ENCODE data around the gene SSC4D. TPM values are rescaled to one million over a fixed set of nuclear protein-coding genes. Genes with fewer than 3 reads are reported as not detected.

SSC4D gene
- polyA plus RNA-seq, 1 donor from 2014 or later = 2.5 TPM

DNA sequence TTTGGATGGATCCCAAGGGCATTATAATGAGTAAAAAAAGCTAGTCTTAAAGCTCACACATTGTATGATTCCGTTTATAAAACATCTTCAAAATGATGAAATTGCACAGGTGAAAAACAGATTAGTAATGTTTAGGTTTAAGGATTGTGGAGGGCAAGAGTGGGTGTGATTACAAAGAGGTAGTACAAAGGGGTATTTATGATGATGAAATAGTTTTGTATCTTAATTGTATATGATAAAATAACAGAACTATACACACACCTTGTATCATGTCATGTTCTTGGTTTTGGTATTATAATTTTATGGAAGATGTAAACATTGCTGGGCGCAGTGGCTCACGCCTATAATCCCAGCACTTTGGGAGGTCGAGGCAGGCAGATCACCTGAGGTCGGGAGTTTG is 2.8 kb upstream of the SSC4D start:
- Histone ChIP-seq H3K27me3 (ENCODE audit: insufficient read depth, low read depth, low read length) (no peaks in the 10 kb centered on the region), H3K9me3 (ENCODE audit: low read length) (no peaks in the 10 kb centered on the region), H3K79me2 (replicated peaks; ENCODE audit: insufficient read depth, low read length) (no peaks in the 10 kb centered on the region), H3K9me2 (ENCODE audit: insufficient read depth, low read length) (no peaks in the 10 kb centered on the region), H3K4me2 (ENCODE audit: low read length) (no peak overlapping the region), H3K9ac (ENCODE audit: low read length) (no peak overlapping the region), H3K27ac (ENCODE audit: low read length) (no peak overlapping the region), H3K4me3 (ENCODE audit: low read length) (no peak overlapping the region), H4K20me1 (ENCODE audit: insufficient read depth) (no peaks in the 10 kb centered on the region), H2AFZ (ENCODE audit: low read depth, low read length) (no peak overlapping the region), H3F3A (ENCODE audit: insufficient read depth, low read length, poor library complexity, severe bottlenecking) (no peaks in the 10 kb centered on the region), H3K36me3 (ENCODE audit: insufficient read depth, low read length) (no peaks in the 10 kb centered on the region)
- TF ChIP-seq, protein P1, sequence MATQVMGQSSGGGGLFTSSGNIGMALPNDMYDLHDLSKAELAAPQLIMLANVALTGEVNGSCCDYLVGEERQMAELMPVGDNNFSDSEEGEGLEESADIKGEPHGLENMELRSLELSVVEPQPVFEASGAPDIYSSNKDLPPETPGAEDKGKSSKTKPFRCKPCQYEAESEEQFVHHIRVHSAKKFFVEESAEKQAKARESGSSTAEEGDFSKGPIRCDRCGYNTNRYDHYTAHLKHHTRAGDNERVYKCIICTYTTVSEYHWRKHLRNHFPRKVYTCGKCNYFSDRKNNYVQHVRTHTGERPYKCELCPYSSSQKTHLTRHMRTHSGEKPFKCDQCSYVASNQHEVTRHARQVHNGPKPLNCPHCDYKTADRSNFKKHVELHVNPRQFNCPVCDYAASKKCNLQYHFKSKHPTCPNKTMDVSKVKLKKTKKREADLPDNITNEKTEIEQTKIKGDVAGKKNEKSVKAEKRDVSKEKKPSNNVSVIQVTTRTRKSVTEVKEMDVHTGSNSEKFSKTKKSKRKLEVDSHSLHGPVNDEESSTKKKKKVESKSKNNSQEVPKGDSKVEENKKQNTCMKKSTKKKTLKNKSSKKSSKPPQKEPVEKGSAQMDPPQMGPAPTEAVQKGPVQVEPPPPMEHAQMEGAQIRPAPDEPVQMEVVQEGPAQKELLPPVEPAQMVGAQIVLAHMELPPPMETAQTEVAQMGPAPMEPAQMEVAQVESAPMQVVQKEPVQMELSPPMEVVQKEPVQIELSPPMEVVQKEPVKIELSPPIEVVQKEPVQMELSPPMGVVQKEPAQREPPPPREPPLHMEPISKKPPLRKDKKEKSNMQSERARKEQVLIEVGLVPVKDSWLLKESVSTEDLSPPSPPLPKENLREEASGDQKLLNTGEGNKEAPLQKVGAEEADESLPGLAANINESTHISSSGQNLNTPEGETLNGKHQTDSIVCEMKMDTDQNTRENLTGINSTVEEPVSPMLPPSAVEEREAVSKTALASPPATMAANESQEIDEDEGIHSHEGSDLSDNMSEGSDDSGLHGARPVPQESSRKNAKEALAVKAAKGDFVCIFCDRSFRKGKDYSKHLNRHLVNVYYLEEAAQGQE (IDR thresholded peaks at IDR 0.05; ENCODE audit: borderline replicate concordance) = no peak
- TF ChIP-seq TAF1 (IDR thresholded peaks at IDR 0.05; ENCODE audit: low read depth) (no peak), EP300 (conservative IDR thresholded peaks at IDR 0.05; ENCODE audit: poor library complexity, severe bottlenecking) (no peak), RAD21 (conservative IDR thresholded peaks at IDR 0.05) (no peak), EZH2 (IDR thresholded peaks at IDR 0.05; ENCODE audit: borderline replicate concordance, insufficient read depth, low read length, poor library complexity, severe bottlenecking) (no peak), SMC3 (conservative IDR thresholded peaks at IDR 0.05; ENCODE audit: poor library complexity) (no peak), MXI1 (conservative IDR thresholded peaks at IDR 0.05; ENCODE audit: poor library complexity, severe bottlenecking) (no peak), POLR2AphosphoS5 (IDR thresholded peaks at IDR 0.05) (no peak)
- TF ChIP-seq, protein P2, sequence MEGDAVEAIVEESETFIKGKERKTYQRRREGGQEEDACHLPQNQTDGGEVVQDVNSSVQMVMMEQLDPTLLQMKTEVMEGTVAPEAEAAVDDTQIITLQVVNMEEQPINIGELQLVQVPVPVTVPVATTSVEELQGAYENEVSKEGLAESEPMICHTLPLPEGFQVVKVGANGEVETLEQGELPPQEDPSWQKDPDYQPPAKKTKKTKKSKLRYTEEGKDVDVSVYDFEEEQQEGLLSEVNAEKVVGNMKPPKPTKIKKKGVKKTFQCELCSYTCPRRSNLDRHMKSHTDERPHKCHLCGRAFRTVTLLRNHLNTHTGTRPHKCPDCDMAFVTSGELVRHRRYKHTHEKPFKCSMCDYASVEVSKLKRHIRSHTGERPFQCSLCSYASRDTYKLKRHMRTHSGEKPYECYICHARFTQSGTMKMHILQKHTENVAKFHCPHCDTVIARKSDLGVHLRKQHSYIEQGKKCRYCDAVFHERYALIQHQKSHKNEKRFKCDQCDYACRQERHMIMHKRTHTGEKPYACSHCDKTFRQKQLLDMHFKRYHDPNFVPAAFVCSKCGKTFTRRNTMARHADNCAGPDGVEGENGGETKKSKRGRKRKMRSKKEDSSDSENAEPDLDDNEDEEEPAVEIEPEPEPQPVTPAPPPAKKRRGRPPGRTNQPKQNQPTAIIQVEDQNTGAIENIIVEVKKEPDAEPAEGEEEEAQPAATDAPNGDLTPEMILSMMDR (IDR thresholded peaks at IDR 0.05; ENCODE audit: poor library complexity, severe bottlenecking) = no peak

DNA sequence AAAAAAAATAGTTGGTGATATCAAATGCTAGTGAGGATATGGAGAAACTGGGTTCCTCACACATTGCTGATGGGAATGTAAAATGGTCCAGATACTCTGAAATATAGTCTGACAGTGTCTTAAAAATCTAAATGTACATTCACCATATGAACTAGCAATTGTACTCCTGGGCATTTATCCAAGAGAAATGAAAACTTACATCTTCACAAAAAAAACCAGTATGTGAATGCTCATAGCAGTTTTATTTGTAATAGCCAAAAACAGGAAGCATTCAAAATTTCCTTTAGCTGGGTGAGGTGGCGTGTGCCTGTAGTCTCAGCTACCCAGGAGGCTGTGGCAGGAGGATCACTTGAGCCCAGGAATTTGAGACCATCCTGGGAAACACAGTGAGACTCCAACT is 2.1 kb upstream of the SSC4D start:
- Histone ChIP-seq H3K4me2 (ENCODE audit: low read length) (no peak overlapping the region), H3K9ac (ENCODE audit: low read length) (no peak overlapping the region), H3F3A (ENCODE audit: insufficient read depth, low read length, poor library complexity, severe bottlenecking) (no peaks in the 10 kb centered on the region), H3K9me3 (ENCODE audit: low read length) (no peaks in the 10 kb centered on the region), H3K4me3 (ENCODE audit: low read length) (no peak overlapping the region), H3K27ac (ENCODE audit: low read length) (no peak overlapping the region), H3K27me3 (ENCODE audit: insufficient read depth, low read depth, low read length) (no peaks in the 10 kb centered on the region), H3K36me3 (ENCODE audit: insufficient read depth, low read length) (no peaks in the 10 kb centered on the region), H3K9me2 (ENCODE audit: insufficient read depth, low read length) (no peaks in the 10 kb centered on the region), H4K20me1 (ENCODE audit: insufficient read depth) (no peaks in the 10 kb centered on the region), H3K79me2 (replicated peaks; ENCODE audit: insufficient read depth, low read length) (no peaks in the 10 kb centered on the region), H2AFZ (ENCODE audit: low read depth, low read length) (no peak overlapping the region)
- no peak for TF ChIP-seq TAF1 (IDR thresholded peaks at IDR 0.05; ENCODE audit: low read depth)
- no peak for TF ChIP-seq POLR2AphosphoS5 (IDR thresholded peaks at IDR 0.05)
- TF ChIP-seq EZH2 (IDR thresholded peaks at IDR 0.05; ENCODE audit: borderline replicate concordance, insufficient read depth, low read length, poor library complexity, severe bottlenecking) = no peak
- TF ChIP-seq MXI1 (conservative IDR thresholded peaks at IDR 0.05; ENCODE audit: poor library complexity, severe bottlenecking) = no peak
- TF ChIP-seq, protein P2 (IDR thresholded peaks at IDR 0.05; ENCODE audit: poor library complexity, severe bottlenecking) = no peak
